ENCODE data around the gene CNOT4.

DNA sequence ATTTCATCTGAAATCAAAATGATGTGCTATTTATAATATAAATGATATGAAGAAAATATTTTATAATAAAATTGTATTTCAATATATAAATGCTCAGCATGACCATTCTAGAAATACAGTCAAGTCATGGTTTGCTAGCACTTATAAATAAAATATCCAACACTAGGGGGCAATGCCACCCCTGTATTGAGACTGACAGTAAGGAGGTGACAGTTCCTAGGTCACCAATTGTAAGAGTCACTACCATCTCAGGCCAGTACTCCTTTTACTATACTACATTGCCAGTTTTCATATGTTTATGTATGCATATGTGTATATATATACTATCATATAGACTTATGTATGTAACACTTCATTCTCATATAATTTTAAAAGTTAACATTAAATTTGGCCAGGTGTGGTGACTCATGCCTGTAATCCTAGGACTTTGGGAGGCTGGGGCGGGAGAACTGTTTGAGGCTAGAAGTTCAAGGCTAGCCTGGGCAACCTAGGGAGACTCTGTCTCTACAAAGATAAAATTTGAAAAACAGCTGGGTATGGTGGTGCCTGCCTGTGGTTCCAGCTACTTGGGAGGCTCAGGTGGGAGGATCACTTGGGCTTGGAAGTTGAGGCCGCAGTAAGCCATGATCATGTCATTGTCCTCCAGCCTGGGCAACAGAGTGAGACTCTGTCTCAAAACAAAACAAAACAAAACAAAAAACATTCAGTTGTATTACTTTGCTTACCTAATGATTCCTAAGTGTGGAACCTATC, 2.4 kb upstream of the CNOT4 start:
- TF ChIP-seq, protein P1, sequence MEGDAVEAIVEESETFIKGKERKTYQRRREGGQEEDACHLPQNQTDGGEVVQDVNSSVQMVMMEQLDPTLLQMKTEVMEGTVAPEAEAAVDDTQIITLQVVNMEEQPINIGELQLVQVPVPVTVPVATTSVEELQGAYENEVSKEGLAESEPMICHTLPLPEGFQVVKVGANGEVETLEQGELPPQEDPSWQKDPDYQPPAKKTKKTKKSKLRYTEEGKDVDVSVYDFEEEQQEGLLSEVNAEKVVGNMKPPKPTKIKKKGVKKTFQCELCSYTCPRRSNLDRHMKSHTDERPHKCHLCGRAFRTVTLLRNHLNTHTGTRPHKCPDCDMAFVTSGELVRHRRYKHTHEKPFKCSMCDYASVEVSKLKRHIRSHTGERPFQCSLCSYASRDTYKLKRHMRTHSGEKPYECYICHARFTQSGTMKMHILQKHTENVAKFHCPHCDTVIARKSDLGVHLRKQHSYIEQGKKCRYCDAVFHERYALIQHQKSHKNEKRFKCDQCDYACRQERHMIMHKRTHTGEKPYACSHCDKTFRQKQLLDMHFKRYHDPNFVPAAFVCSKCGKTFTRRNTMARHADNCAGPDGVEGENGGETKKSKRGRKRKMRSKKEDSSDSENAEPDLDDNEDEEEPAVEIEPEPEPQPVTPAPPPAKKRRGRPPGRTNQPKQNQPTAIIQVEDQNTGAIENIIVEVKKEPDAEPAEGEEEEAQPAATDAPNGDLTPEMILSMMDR (IDR thresholded peaks at IDR 0.05) = peak; percentile 24 to 47 (median 40)
- TF ChIP-seq POLR2A (IDR thresholded peaks at IDR 0.05) (no peak), EP300 (IDR thresholded peaks at IDR 0.05) (no peak)

All from tibial nerve (tissue), 4 donors.